AG04450 (cell line): Measurements from ENCODE around the gene OPRD1. TPM values are rescaled to one million over a fixed set of nuclear protein-coding genes. Genes with fewer than 3 reads are reported as not detected.
"Not testable (repeated sequence)": the region's sequence is repeated elsewhere in the genome, so short reads cannot be mapped to it uniquely, and the experiment has no call there.

ENCODE experiments used
- CTCF ChIA-PET: fragments of 300-600, 350-600 bp; formaldehyde crosslinking; extraction: SDS; loops from one replicate; lab custom pipeline; 2022; ENCODE audit warnings: antibody characterized with exemption, inconsistent platforms; lab: Charles Lee
- POLR2A ChIA-PET: fragments of 350-600 bp; formaldehyde crosslinking; extraction: SDS; loops from one replicate; lab custom pipeline; 2021; ENCODE audit warnings: antibody characterized with exemption, inconsistent platforms; lab: Yijun Ruan, JAX
- DNase-seq: peaks from one replicate; pipeline ENCODE4 v3.0.0-alpha.2; 2011; ENCODE audit warnings: low read depth, low spot score
- H3K27ac ChIP-seq: one replicate; pipeline ENCODE4 v1.5.1; 2012; ENCODE audit warnings: low read depth, low read length, control low read depth
- H3K27me3 ChIP-seq: one replicate; pipeline ENCODE4 v1.6.0; 2012; ENCODE audit warnings: low read length; ENCODE audit not compliant: control insufficient read depth, insufficient read depth
- H3K4me3 ChIP-seq: 2 replicates; pipeline ENCODE4 v1.5.1; 2011; ENCODE audit warnings: mild to moderate bottlenecking, low read depth, low read length, control low read depth
- H3K9me3 ChIP-seq: 2 replicates; pipeline ENCODE4 v1.5.1; 2012; ENCODE audit warnings: low read length; ENCODE audit not compliant: control insufficient read depth, insufficient read depth
- polyA plus RNA-seq: library from polyadenylated mRNA; depleted of rRNA; stranded (reverse); fragments of >200 nt; gene quantifications from 2 replicates; pipeline ENCODE4 v1.2.3, GENCODE V29; 2011
- TF ChIP-seq, protein P1 (sequence below): IDR thresholded peaks from 2 replicates; pipeline ENCODE4 v1.5.1; 2011; ENCODE audit warnings: low read depth, low read length, control low read depth, inconsistent platforms

Gene OPRD1
- polyA plus RNA-seq, 1 experiment = not detected

DNA sequence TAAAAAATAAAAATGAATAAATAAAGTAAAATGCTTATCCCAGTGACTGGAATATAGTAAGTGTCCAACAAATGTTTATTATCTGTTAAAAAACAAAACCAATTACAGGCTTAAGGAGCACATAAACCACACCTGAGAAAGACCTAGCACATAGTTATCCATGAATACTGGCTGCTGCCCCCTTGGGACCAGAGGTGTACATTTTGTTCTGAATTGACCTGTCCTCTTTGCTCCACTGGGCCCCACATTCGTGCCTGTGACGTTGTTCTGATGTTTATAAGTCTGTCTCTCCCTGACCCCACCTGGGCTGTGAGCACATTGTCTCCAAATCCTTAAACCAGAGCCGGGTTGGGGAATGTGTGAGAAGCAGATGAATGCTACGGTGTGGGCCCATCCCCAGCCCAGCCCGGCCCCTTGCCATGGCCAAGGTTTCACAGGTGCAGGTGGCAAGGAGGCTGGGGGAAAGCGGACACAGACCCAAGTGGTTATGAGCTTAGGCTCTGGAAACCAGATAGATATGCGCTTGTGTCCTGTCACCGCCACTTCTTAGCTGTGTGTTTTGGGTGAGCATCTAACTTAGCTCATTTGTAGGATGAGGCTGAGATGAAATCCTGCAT lies 29.1 kb downstream of the OPRD1 start:
- H3K9me3 ChIP-seq = no peaks in the 10 kb centered on the region
- peaks cover 20% of the 10 kb centered on the region for H3K27me3 ChIP-seq
- DNase-seq = no peak
- H3K4me3 ChIP-seq = no peak overlapping the region
- POLR2A ChIA-PET = interaction anchor here (0.7 kb wide), 1 partner anchor 15 kb away, joined by 3 read pairs; no protein-coding TSS in a partner anchor
- no peak overlapping the region for H3K27ac ChIP-seq
- TF ChIP-seq, protein P1, sequence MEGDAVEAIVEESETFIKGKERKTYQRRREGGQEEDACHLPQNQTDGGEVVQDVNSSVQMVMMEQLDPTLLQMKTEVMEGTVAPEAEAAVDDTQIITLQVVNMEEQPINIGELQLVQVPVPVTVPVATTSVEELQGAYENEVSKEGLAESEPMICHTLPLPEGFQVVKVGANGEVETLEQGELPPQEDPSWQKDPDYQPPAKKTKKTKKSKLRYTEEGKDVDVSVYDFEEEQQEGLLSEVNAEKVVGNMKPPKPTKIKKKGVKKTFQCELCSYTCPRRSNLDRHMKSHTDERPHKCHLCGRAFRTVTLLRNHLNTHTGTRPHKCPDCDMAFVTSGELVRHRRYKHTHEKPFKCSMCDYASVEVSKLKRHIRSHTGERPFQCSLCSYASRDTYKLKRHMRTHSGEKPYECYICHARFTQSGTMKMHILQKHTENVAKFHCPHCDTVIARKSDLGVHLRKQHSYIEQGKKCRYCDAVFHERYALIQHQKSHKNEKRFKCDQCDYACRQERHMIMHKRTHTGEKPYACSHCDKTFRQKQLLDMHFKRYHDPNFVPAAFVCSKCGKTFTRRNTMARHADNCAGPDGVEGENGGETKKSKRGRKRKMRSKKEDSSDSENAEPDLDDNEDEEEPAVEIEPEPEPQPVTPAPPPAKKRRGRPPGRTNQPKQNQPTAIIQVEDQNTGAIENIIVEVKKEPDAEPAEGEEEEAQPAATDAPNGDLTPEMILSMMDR = no peak
- CTCF ChIA-PET = interaction anchor here (0.9 kb wide), 1 partner anchor 193 kb away, joined by 3 read pairs; no protein-coding TSS in a partner anchor

DNA sequence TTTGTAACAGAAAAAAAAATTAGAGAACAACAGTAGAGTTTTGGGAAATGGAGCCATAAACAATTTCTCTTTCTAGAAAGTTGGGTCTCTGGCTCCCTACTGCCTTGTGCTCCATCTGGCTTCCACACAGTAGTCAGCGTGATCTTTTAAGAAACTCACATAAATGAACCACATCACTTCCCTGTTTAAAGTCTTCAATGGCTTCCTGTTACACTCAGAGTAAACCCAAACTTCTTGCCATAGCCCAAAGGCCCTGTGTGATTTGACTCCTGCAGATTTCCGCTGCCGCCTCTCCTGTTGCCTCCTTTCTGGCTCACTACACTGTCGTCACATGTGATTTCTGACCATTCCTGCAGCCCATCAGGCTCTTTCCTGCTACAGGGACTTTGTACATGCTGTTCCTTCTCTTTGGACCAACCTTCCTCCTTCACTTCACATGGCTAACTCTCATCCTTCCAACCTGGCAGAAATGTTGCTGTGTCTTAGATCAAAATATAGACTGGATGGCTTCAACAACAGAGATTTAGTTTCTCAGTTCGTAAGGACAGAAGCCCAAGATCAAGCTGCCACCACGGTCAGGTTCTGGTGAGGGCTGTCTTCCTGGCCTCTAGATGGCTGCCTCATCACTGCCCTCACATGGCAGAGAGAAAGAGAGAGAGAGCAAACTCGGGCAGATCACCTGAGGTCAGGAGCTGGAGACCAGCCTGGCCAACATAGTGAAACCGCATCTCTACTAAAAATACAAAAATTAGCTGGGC lies 34.0 kb downstream of the OPRD1 start:
- ChIA-PET CTCF (interaction anchor here (0.7 to 1.0 kb wide), 4 partner anchors 11 to 65 kb away, joined by 3 to 4 read pairs (median 3); no protein-coding TSS in a partner anchor), POLR2A (no interaction called here)
- Histone ChIP-seq H3K27me3 (peaks cover 5% of the 10 kb centered on the region), H3K9me3 (no peaks in the 10 kb centered on the region), H3K4me3 (no peak overlapping the region), H3K27ac (no peak overlapping the region)
- no peak for DNase-seq
- TF ChIP-seq, protein P1 = peak; percentile 29; the same call in 1 of the 2 replicates

DNA sequence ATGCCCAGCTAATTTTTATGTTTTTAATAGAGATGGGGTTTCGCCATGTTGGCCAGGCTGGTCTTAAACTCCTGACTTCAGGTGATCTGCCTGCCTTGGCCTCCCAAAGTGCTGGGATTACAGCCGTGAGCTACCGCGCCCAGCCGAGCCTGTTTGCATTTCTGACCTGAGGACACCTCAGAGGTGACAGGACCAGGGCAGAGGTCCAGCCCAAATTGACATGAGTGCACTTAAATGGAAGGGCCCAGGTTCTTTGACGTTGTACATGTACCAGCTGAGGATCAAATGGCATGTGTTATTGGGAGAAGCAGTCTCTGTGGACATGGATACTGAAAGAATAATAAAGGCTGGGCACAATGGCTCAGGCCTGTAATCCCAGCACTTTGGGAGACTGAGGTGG lies 35.2 kb downstream of the OPRD1 start:
- DNase-seq, POLR2A ChIA-PET, H3K9me3 ChIP-seq, H3K27ac ChIP-seq, H3K4me3 ChIP-seq, H3K27me3 ChIP-seq: not testable (repeated sequence)
- CTCF ChIA-PET = interaction anchor here (1.0 kb wide), 1 partner anchor 30 kb away, joined by 3 read pairs; no protein-coding TSS in a partner anchor

DNA sequence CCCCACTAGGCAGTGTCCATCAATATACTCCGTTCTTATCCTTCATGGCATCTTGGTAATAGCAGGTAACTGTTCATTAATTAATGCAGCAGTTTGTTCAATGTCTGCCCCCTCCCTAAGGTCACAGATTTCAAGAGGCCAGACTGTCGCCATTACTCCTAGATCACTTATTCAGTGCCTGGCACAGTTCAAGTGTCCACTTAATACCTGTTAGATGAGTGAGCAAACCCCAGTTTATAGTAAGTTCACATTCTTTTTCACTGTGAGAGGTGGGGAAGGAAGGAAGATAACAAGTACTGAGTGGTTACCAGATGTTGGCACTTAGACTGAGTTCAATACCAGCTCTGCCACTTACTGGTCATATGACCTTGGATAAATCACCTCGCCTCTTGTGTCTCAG lies 36.4 kb downstream of the OPRD1 start:
- Histone ChIP-seq H3K27me3 (peaks cover 6% of the 10 kb centered on the region), H3K9me3 (no peaks in the 10 kb centered on the region), H3K27ac (no peak overlapping the region), H3K4me3 (no peak overlapping the region)
- no peak for DNase-seq
- ChIA-PET POLR2A (no interaction called here), CTCF (no interaction called here)
- TF ChIP-seq, protein P1 = no peak

DNA sequence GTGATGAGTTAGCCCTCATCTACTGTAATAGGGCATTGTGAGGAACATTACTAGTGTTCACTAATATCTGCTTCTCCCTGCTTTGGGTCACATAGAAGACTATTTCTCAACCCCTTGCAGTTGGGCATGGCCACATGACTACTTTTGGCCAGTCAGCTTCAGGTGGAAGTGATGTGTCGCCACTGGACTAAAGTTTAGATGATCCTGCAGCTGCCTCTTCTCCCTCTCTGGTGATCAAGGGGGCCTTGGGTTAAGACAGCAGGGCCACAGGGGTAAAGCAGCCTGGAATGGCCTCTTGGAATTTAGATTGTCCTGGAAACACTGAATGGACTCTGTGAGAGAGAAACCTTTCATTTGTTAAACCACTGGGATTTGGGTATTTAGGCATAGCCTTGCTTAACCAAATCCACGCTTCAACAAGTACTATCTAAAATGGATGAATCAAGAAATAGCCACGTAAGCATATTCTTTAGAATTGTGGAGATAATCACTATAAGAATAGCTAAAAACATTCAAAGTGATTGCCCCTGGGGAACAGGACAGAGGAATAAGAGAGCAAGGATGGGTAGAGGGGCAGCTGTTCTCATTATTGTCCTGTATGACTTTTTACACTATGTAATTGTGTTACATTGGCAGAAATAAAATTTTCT lies 41.2 kb downstream of the OPRD1 start:
- ChIA-PET POLR2A (no interaction called here), CTCF (interaction anchor here (1.1 kb wide), 1 partner anchor 24 kb away, joined by 4 read pairs; no protein-coding TSS in a partner anchor)
- H3K27ac ChIP-seq = no peak overlapping the region
- no peak for DNase-seq
- no peak overlapping the region for H3K4me3 ChIP-seq
- peaks cover 23% of the 10 kb centered on the region for H3K27me3 ChIP-seq
- TF ChIP-seq, protein P1 = no peak
- H3K9me3 ChIP-seq = no peaks in the 10 kb centered on the region

DNA sequence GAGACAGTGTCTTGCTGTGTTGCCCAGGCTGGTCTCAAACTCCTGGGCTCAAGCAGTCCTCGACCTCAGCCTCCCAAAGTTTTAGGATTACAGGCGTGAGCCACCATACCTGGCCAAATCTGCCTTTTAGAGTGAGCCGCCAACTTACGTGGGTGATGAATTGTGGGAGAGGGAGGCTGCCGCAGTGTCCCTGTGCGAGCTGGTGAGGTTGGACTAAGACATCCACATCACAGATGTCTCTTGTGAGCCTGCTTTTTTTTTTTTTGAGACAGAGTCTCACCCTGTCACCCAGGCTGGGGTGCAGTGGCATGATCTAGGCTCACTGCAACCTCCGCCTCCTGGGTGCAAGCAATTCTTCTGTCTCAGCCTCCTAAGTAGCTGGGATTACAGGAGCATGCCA lies 42.4 kb downstream of the OPRD1 start:
- not testable (repeated sequence) for H3K9me3 ChIP-seq, H3K27ac ChIP-seq, H3K4me3 ChIP-seq, DNase-seq
- peaks cover 20% of the 10 kb centered on the region for H3K27me3 ChIP-seq
- CTCF ChIA-PET = interaction anchor here (0.6 kb wide), 1 partner anchor 71 kb away, joined by 7 read pairs; no protein-coding TSS in a partner anchor
- POLR2A ChIA-PET = interaction anchor here (0.6 kb wide), 2 partner anchors 103 to 211 kb away, joined by 3 to 4 read pairs; partner anchors contain the start of gene TAF12
